Fibroblast of the conjunctiva (primary cell): ENCODE results near the gene MAP3K9.
"Not testable (repeated sequence)": the region's sequence is repeated elsewhere in the genome, so short reads cannot be mapped to it uniquely, and the experiment has no call there.

Experiments used
- DNase-seq: peaks from one replicate; pipeline ENCODE4 v3.0.0-alpha.2; 2010; ENCODE audit warnings: low read depth

The MAP3K9 gene

DNA sequence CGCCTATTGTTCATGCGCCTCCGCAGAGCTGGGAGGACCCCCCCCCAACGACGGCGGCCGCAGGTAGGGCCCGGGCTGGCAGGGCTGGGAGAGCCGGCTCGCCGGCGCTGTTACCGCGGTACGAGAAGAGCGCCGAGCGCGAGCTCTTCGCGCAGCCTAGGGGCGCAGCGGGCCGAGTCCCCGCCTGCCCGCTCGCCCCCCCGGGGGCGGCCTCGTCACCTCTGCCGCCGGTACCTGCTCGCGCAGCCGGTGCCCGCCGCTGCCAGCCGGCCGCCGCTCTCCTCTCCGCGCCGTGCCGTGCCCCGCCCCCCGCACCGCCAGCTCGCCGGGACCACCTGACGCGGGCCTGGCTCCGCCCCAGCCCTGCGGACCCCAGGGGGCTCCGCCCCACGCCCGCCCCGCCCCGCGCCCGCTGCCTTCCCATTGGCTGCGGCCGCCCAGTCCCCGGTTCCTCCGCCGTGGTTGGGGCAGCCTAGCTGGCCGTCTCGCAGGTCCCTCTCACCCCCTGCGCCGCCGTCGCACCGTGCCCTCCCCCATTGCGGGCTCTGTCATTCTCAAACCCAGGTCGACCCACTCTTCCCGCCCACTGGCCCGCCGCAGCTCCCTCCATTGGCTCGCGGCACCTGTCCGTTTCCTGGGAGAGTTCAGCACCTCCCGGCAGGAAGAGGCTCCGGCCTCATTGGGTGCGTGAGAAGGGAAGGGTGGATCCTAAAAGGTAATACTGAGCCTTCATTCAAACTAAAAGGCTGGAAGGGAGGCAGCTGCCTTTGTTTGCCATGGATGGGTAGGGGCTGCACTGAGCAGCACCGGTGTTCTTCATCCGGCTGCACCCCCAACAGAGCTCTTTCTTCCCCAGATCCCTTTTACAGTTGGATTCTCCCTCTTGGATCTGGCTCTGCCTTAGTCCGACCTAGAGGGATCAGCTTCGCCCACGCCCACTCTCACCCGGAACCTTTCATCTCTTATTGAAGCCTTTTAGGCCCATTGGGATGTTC is at the start of gene MAP3K9:
MAP3K9 (minus strand) TSS at position 289 of the 995 bp plus-strand sequence. CDS start 342 bp downstream, outside the sequence.
- no peak for DNase-seq

DNA sequence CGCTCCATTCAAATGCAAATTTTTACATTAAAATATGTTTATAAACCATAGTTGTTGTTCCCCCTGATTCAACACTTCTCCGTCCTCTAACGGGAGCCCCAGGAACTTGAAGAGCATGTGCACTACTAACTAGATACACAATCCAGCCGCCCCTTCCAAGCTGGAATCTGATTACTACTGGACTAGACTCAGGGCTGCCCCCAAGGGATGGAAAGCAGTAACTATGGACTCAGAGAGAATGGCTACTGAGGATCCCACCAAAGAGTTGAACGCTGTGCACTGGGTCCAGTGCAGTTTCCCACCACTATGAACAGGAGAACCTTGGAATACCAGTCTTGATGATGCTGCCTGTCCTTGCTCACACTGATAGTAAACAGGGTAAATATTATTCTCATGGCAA is 49.3 kb upstream of the MAP3K9 start:
- DNase-seq: no peak

DNA sequence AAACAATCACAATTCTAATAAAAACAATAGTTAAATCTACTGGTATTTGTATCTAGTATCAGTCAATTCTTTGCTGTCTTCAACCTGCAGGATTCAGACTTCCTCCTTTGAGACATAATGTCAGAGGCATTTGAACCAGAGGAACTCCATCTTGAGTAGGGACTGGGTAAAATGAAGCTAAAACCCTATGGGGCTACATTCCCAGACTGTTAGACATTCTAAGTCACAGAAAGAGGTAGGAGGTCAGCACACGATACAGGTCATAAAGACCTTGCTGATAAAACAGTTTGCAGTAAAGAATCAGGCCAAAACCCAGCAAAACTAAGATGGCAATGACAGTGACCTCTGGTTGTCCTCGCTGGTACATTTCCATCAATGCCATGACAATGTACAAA is 48.2 kb upstream of the MAP3K9 start:
- DNase-seq: no peak

- DNase-seq: peak; percentile 4
These were observed 47.7 kb upstream of the MAP3K9 start for GRCh38 chr14:70856851-70857495.

- DNase-seq: no peak
These were observed 46.2 kb upstream of the MAP3K9 start for GRCh38 chr14:70855486-70855885.

DNA sequence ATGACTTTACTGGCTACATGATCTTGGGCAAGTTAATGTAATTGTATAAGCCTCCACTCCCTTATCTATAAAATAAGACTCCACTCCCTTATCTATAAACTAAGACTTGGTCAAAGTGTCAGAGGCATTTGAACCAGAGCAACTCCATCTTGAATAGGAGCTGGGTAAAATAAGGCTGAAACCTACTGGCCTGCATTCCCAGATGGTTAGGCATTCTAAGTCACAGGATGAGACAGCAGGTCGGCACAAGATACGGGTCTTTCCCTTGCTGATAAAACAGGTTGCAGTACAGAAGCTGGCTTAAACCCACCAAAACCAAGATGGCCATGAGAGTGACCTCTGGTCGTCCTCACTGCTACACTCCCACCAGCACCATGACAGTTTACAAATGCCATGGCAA is 44.3 kb upstream of the MAP3K9 start:
- DNase-seq: not testable (repeated sequence)

DNA sequence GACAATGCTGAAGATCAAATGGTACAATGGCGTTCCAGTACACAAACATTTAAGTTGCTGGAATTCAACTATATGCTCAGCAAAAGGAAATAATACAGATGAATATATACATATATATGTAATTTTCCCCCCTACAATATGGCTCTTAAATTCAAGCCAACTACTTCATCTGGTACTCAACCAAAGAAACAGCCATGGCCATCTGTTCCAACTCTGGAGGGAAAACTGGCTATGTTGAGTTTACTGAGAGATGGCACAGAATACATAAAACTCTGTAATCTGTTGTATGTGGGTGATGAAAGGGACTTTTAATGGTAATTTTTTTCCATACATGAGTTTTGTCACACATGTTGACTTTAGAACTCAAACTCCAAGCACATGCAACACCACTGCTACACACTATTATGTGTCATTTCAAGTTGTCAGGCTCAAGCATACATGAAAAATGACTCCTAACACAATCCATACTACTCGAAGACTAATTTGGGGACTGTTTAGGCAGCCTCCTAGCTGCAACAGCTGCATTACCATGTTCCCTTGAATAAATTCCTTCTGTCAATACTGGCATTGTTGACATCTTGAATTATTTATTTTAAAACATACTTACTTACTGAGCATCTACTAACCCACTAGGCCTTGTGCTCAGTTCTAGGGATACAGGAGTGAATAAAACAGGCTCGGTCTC is 38.2 kb upstream of the MAP3K9 start:
- DNase-seq: no peak

- DNase-seq: no peak
These were observed 36.3 kb upstream of the MAP3K9 start for GRCh38 chr14:70845601-70846000.

DNA sequence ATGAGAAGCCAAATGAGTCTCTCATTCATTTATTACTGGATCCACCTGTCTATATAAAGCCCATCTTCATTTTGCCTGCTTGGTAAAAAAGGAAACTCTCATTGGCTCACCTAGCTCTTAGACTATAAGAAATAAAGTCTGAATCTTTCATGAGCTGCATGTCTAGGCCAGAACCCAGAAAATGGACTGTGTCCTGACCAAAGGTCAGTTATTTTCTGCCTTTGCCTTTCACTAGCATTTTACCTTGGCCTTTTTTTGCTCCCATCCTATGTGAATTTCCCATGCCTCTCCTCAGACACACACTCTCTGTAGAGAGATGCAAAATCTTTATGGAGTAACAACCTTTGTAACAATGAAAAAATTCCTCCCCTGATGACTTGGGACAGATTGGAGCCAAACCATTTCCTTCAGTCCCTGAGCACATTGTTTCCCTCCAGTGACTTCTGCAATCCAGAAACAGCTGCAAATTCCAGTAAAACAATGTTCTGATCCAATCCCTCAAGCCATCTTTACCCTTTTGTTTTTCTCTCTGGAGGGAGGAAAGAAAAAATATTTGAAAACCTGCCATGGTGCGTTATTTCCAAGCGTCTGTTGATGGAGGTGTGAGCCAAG is 33.6 kb upstream of the MAP3K9 start:
- DNase-seq: no peak

- no peak for DNase-seq
These were observed 28.8 kb upstream of the MAP3K9 start for GRCh38 chr14:70838076-70838475.

DNA sequence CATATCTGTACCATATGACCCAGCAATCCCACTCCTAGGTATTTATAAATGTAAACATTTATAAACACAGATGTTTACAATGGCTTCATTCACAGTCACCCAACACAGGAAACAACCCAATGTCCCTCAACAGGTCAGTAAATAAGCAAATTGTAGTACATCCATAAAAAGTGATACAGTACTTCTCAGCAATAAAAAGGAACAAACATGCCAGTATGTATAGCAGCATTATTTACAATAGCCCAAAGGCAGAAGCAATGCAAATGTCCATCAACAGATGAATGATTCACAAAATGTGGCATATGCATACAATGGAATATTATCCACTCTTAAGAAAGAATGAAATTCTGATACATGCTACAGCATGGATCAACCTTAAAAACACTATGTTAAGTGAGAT is 27.6 kb upstream of the MAP3K9 start:
- no peak for DNase-seq

DNA sequence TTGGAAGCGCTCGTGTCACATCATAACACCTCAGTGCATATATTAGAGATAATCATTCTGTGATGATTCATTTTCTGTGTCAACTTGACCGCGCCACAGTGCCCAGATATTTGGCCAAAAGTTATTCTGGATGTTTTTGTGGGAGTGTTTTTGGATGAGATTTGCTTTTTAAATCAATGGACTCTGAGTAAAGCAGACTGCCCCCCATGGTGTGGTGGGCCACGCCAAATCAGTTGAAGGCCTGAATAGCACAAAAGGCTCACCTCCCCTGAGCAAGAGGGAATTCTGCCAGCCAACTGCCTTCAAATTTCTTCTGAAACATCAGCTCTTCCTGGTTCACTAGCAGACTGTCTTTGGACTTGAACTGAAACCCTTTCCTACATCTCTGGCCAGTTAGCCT is 24.6 kb upstream of the MAP3K9 start:
- no peak for DNase-seq

DNA sequence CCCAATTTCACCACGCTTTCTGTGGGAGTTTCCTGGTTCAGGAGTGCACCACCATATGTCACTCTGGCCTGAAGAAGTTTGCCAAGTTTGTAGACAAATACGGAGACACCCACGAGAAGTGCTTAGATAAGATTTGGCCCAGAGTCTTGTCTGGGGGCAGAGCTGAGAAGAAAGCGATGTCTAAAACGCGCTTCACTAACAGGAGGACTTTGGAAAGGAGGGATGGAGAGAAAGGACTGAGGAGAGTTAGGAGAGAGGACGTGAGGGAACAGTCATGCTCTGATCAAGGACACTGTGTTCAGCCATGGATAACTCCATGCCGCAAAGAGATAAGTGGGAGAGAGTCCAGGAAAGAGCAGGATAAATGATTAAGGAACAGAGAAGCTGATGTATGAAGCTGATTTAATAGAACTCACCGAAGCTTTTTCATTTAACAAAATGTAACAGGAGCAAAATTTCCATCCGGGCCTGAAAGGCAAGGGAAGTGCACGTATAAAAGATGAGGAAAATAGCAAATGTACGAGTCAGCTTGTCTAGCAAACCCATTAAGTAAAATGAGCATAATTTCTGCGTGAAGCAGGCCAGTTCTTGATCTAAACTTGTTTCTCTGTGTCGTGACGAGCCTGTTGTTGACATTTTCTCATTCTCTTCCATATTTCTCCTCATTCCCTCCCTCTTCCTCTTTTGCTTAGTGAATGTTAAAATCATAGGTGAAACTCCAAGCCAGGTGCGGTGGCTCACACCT is 23.4 kb upstream of the MAP3K9 start:
- DNase-seq: no peak

- DNase-seq: no peak
These were observed 21.9 kb upstream of the MAP3K9 start for GRCh38 chr14:70830998-70831781.

DNA sequence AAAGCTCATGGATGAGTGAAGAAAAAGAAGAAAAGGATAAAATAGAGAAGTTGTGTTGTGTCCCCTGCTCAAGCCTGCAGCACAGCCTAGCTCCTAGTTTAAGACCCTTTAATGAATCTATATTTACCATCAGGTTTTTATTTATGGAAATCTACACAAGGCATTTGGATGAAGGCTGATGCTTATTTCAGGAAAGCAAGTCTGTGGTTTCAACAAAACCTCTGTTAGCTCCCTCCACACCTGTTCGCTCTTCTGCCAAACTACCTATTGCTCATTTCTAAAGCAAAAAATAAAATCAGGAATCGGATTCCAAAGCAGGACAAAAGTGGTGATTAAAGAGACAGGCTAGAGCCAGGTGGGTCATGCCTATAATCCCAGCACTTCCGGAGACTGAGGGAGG is 18.9 kb upstream of the MAP3K9 start:
- no peak for DNase-seq

GRCh38 chr14:70827752-70828151 is 18.4 kb upstream of the MAP3K9 start:
- no peak for DNase-seq

- no peak for DNase-seq
These were observed 18.0 kb upstream of the MAP3K9 start for GRCh38 chr14:70827347-70827746.

- no peak for DNase-seq
These were observed 14.0 kb upstream of the MAP3K9 start for GRCh38 chr14:70823281-70823680.

- DNase-seq: no peak
These were observed 13.3 kb upstream of the MAP3K9 start for GRCh38 chr14:70822530-70823185.
